HCT116 (cell line): ENCODE measurements around the gene ATL1. TPM values are rescaled to one million over a fixed set of nuclear protein-coding genes. Genes with fewer than 3 reads are reported as not detected.

ENCODE experiments used
- ATAC-seq: fragments of 200-7000 bp; cut with Tn5 transposase; 2 replicates; pipeline ENCODE4 v1.9.1; 2020; ENCODE audit warnings: mild to moderate bottlenecking, moderate library complexity
- BruUV-seq: library from RNA; stranded (reverse); fragments of 400-500 nt; replicated peaks from 2 replicates; lab custom pipeline; 2021; lab: Mats Ljungman, UMichigan
- CTCF ChIA-PET: fragments of 300-600 bp; sonication (Branson Sonifier 250); formaldehyde crosslinking; loops from one replicate; lab custom pipeline; 2021; ENCODE audit warnings: antibody characterized with exemption; lab: Charles Lee
- POLR2A ChIA-PET: fragments of 300-600, 350-600 bp; sonication (Branson Sonifier 250); formaldehyde crosslinking; loops from one replicate; lab custom pipeline; 2021; ENCODE audit warnings: antibody characterized with exemption; lab: Charles Lee
- RAD21 ChIA-PET, 2 experiments: fragments of 300-600 bp; sonication (Branson Sonifier 250); formaldehyde crosslinking; loops; one replicate each; lab custom pipeline; 2023; ENCODE audit warnings: low total read pairs in 2 of 2; ENCODE audit not compliant: uncharacterized antibody in 2 of 2, unreplicated experiment in 2 of 2, low non-redundant PET in 1 of 2; lab: Charles Lee
- DNase-seq: peaks from one replicate; pipeline ENCODE4 v3.0.0-alpha.2; 2010; ENCODE audit warnings: low read depth, low spot score
- H2AFZ ChIP-seq: fragments of 200-600 bp; shearing (Covaris generic), sonication (generic); 2 replicates; pipeline ENCODE4 v1.6.1; 2017; ENCODE audit warnings: low read depth, mixed run types, mixed read lengths, antibody characterized with exemption, low read length; ENCODE audit not compliant: poor library complexity, severe bottlenecking
- H3K27ac ChIP-seq: 2 replicates; pipeline ENCODE4 v1.5.1; 2012; ENCODE audit warnings: low read depth, low read length
- H3K27me3 ChIP-seq: fragments of 200-600 bp; sonication (generic); 2 replicates; pipeline ENCODE4 v1.6.1; 2016; ENCODE audit warnings: mixed run types, low read length, mixed read lengths; ENCODE audit not compliant: insufficient read depth
- H3K36me3 ChIP-seq, 2 experiments: fragments of 200-500 bp in 1 of 2; fragments of 200-600 bp in 1 of 2; sonication (Bioruptor generic) in 1 of 2; sonication (generic) in 1 of 2; 2 replicates each; pipeline versions ENCODE4 v1.5.1 to v1.6.1; 2014 to 2016; ENCODE audit warnings: low read length in 2 of 2, inconsistent platforms in 1 of 2, mixed read lengths in 1 of 2, mixed run types in 1 of 2; ENCODE audit not compliant: insufficient read depth in 2 of 2, control insufficient read depth in 1 of 2
- H3K4me1 ChIP-seq, 2 experiments: fragments of 200-600 bp in 1 of 2; sonication (generic) in 1 of 2; 2 replicates each; pipeline versions ENCODE4 v1.5.1 to v1.6.1; 2012 to 2017; ENCODE audit warnings: low read length in 2 of 2, inconsistent platforms in 1 of 2, mild to moderate bottlenecking in 1 of 2, mixed read lengths in 1 of 2, mixed run types in 1 of 2, moderate library complexity in 1 of 2; ENCODE audit not compliant: insufficient read depth in 2 of 2, control insufficient read depth in 1 of 2
- H3K4me2 ChIP-seq: fragments of 200-600 bp; sonication (generic); 2 replicates; pipeline ENCODE4 v1.6.1; 2017; ENCODE audit warnings: mixed run types, low read length, mixed read lengths
- H3K4me3 ChIP-seq, 2 experiments: fragments of 200-600 bp in 1 of 2; sonication (generic) in 1 of 2; replicated peaks in 1 of 2; 2 replicates each; pipeline ENCODE4 v1.5.1; 2011 to 2016; ENCODE audit warnings: low read length in 2 of 2, control low read depth in 1 of 2, low read depth in 1 of 2, mild to moderate bottlenecking in 1 of 2, mixed read lengths in 1 of 2, mixed run types in 1 of 2
- H3K79me2 ChIP-seq: fragments of 200-600 bp; sonication (generic); 2 replicates; pipeline ENCODE4 v1.6.1; 2017; ENCODE audit warnings: mild to moderate bottlenecking, mixed run types, low read length, moderate library complexity, mixed read lengths; ENCODE audit not compliant: insufficient read depth
- H3K9ac ChIP-seq: fragments of 200-600 bp; sonication (generic); 2 replicates; pipeline ENCODE4 v1.6.1; 2016; ENCODE audit warnings: low read length, mixed read lengths
- H3K9me2 ChIP-seq: fragments of 200-600 bp; sonication (generic), shearing (Covaris generic); 2 replicates; pipeline ENCODE4 v1.6.1; 2017; ENCODE audit warnings: mixed run types, mild to moderate bottlenecking, moderate library complexity; ENCODE audit not compliant: insufficient read depth
- H3K9me3 ChIP-seq, 2 experiments: fragments of 200-500 bp in 1 of 2; fragments of 200-600 bp in 1 of 2; sonication (Bioruptor generic) in 1 of 2; sonication (generic) in 1 of 2; 2 replicates each; pipeline ENCODE4 v1.6.1; 2014 to 2017; ENCODE audit warnings: low read length in 2 of 2, mixed read lengths in 2 of 2, inconsistent platforms in 1 of 2, low read depth in 1 of 2, mild to moderate bottlenecking in 1 of 2, mixed run types in 1 of 2, moderate library complexity in 1 of 2; ENCODE audit not compliant: control insufficient read depth in 1 of 2, insufficient read depth in 1 of 2
- H4K20me1 ChIP-seq: fragments of 200-600 bp; sonication (generic), shearing (Covaris generic); 2 replicates; pipeline ENCODE4 v1.6.1; 2017; ENCODE audit warnings: mixed run types, mild to moderate bottlenecking, moderate library complexity; ENCODE audit not compliant: insufficient read depth
- ATF3 ChIP-seq: IDR thresholded peaks from 2 replicates; pipeline ENCODE4 v1.6.1; 2012
- CBX3 ChIP-seq: IDR thresholded peaks from 2 replicates; pipeline ENCODE4 v1.6.1; 2012; ENCODE audit warnings: low read depth
- CEBPB ChIP-seq: IDR thresholded peaks from 2 replicates; pipeline ENCODE4 v1.6.1; 2012; ENCODE audit warnings: low read depth
- ELF1 ChIP-seq: IDR thresholded peaks from 2 replicates; pipeline ENCODE4 v1.6.1; 2012; ENCODE audit warnings: low read depth, borderline replicate concordance
- EZH2 ChIP-seq: fragments of 200-600 bp; sonication (generic); IDR thresholded peaks from 2 replicates; pipeline ENCODE4 v1.6.1; 2017; ENCODE audit warnings: antibody characterized with exemption, mixed run types
- FOSL1 ChIP-seq: IDR thresholded peaks from 2 replicates; pipeline ENCODE4 v1.6.1; 2012; ENCODE audit warnings: low read depth
- POLR2A ChIP-seq: IDR thresholded peaks from 2 replicates; pipeline ENCODE4 v1.7.0; 2011; ENCODE audit warnings: borderline replicate concordance; ENCODE audit not compliant: insufficient read depth, insufficient read length; ENCODE audit errors: extremely low read depth
- POLR2AphosphoS5 ChIP-seq: IDR thresholded peaks from 2 replicates; pipeline ENCODE4 v1.6.1; 2011; ENCODE audit warnings: mild to moderate bottlenecking, low read depth, low read length, moderate library complexity
- REST ChIP-seq: IDR thresholded peaks from 2 replicates; pipeline ENCODE4 v1.6.1; 2012; ENCODE audit warnings: low read depth
- SIN3A ChIP-seq: IDR thresholded peaks from 2 replicates; pipeline ENCODE4 v1.6.1; 2012; ENCODE audit warnings: low read depth
- SP1 ChIP-seq: IDR thresholded peaks from 2 replicates; pipeline ENCODE4 v1.6.1; 2012; ENCODE audit warnings: low read depth
- TCF7L2 ChIP-seq: IDR thresholded peaks from 2 replicates; pipeline ENCODE4 v1.7.0; 2011; ENCODE audit warnings: borderline replicate concordance, inconsistent platforms; ENCODE audit not compliant: insufficient read depth, insufficient read length; ENCODE audit errors: extremely low read depth
- ZFX ChIP-seq: fragments of 450-650 bp; IDR thresholded peaks from 2 replicates; pipeline ENCODE4 v1.6.1; 2017
- ZNF274 ChIP-seq: fragments of 200-500 bp; sonication (Bioruptor generic); IDR thresholded peaks from 2 replicates; pipeline ENCODE4 v1.6.1; 2014; ENCODE audit warnings: mild to moderate bottlenecking, low read depth, low read length, inconsistent platforms
- intact Hi-C: fragments of 100-400 bp; cut with micrococcal nuclease; formaldehyde crosslinking; loops from 2 replicates; pipeline ENCODE4 v1.10.0; 2022
- total RNA-seq: library from RNA; stranded (reverse); gene quantifications from one replicate; pipeline ENCODE4 v1.2.1, GENCODE V29; 2021; ENCODE audit not compliant: unreplicated experiment
- TF ChIP-seq, protein P1 (sequence below), 3 experiments: fragments of 200-600 bp in 1 of 3; sonication (generic) in 1 of 3; IDR thresholded peaks in 2 of 3; conservative IDR thresholded peaks in 1 of 3; 2 replicates each; pipeline ENCODE4 v1.5.1; 2012 to 2017; ENCODE audit warnings: low read depth in 2 of 3, low read length in 2 of 3, antibody characterized with exemption in 1 of 3, borderline replicate concordance in 1 of 3, control low read depth in 1 of 3, mild to moderate bottlenecking in 1 of 3, mixed read lengths in 1 of 3, mixed run types in 1 of 3, moderate library complexity in 1 of 3; ENCODE audit not compliant: insufficient read depth in 1 of 3
- TF ChIP-seq, protein P2 (sequence below): IDR thresholded peaks from 2 replicates; pipeline ENCODE4 v1.6.1; 2012

ATL1 gene
- total RNA-seq, 1 experiment from 2014 or later: 1.4 TPM

GRCh38 chr14:50622978-50623377 lies 63.0 kb downstream of the ATL1 start:
- ChIA-PET POLR2A (no interaction called here), CTCF (no interaction called here)

More at GRCh38 chr14:50622978-50623377, 63.0 kb downstream of the ATL1 start:
- Histone ChIP-seq H4K20me1 (no peaks in the 10 kb centered on the region), H3K9me2 (no peaks in the 10 kb centered on the region), H3K4me1 (peaks cover 3 to 5% of the 10 kb centered on the region in 2 experiments; a peak in 3 of 4 replicates), H3K27me3 (no peaks in the 10 kb centered on the region), H2AFZ (no peak overlapping the region), H3K4me3 (no peak overlapping the region), H3K27ac (no peak overlapping the region), H3K9me3 (no peaks in the 10 kb centered on the region), H3K9ac (no peak overlapping the region), H3K79me2 (no peaks in the 10 kb centered on the region), H3K36me3 (no peaks in the 10 kb centered on the region), H3K4me2 (no peak overlapping the region)
- BruUV-seq: no TSS peak
- ATAC-seq: no peak
- intact Hi-C loops: loop anchor here (5.0 kb wide), 1 partner anchor 149 kb away; no protein-coding TSS in a partner anchor
- TF ChIP-seq CBX3 (no peak), TCF7L2 (no peak), SP1 (no peak), FOSL1 (no peak), POLR2A (no peak), POLR2AphosphoS5 (no peak), EZH2 (no peak), ATF3 (no peak), CEBPB (no peak), ELF1 (no peak), ZNF274 (no peak), ZFX (no peak), SIN3A (no peak), REST (no peak)
- TF ChIP-seq, protein P1, sequence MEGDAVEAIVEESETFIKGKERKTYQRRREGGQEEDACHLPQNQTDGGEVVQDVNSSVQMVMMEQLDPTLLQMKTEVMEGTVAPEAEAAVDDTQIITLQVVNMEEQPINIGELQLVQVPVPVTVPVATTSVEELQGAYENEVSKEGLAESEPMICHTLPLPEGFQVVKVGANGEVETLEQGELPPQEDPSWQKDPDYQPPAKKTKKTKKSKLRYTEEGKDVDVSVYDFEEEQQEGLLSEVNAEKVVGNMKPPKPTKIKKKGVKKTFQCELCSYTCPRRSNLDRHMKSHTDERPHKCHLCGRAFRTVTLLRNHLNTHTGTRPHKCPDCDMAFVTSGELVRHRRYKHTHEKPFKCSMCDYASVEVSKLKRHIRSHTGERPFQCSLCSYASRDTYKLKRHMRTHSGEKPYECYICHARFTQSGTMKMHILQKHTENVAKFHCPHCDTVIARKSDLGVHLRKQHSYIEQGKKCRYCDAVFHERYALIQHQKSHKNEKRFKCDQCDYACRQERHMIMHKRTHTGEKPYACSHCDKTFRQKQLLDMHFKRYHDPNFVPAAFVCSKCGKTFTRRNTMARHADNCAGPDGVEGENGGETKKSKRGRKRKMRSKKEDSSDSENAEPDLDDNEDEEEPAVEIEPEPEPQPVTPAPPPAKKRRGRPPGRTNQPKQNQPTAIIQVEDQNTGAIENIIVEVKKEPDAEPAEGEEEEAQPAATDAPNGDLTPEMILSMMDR (IDR thresholded peaks at IDR 0.05 in 2 of 3, conservative IDR thresholded peaks at IDR 0.05 in 1 of 3; ENCODE audit: borderline replicate concordance in 1 of 3, insufficient read depth in 1 of 3, low read depth in 2 of 3, low read length in 2 of 3): no peak
- TF ChIP-seq, protein P2, sequence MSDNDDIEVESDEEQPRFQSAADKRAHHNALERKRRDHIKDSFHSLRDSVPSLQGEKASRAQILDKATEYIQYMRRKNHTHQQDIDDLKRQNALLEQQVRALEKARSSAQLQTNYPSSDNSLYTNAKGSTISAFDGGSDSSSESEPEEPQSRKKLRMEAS: no peak
- no peak for DNase-seq
- RAD21 ChIA-PET: no interaction called here
